B cell (primary cell): ENCODE measurements around the gene PHB1. TPM values are rescaled to one million over a fixed set of nuclear protein-coding genes. Genes with fewer than 3 reads are reported as not detected.
A peak's percentile ranks its signal among the peaks of the same experiment; 100 is the strongest.

Source experiments
- ATAC-seq: fragments of 200-7000 bp; cut with Tn5 transposase; one replicate; pipeline ENCODE4 v1.10.0; 2021; ENCODE audit warnings: low read depth, mild to moderate bottlenecking, moderate number of reproducible peaks, moderate library complexity
- CTCF ChIA-PET: fragments of 350-600 bp; sonication (Branson Sonifier 250); formaldehyde crosslinking; loops from one replicate; lab custom pipeline; 2021; ENCODE audit warnings: antibody characterized with exemption, inconsistent platforms; lab: Charles Lee
- POLR2A ChIA-PET: fragments of 350-600 bp; sonication (Branson Sonifier 250); formaldehyde crosslinking; loops from one replicate; lab custom pipeline; 2021; ENCODE audit warnings: antibody characterized with exemption; lab: Charles Lee
- DNase-seq: peaks from one replicate; pipeline ENCODE4 v3.0.0; 2013
- H2AFZ ChIP-seq: 2 replicates; pipeline ENCODE4 v1.6.1; 2012; ENCODE audit warnings: mild to moderate bottlenecking, low read depth, low read length; ENCODE audit not compliant: insufficient read depth, poor library complexity, severe bottlenecking
- H3K27ac ChIP-seq, 2 donors: 1 replicate in 1 of 2; 2 replicates in 1 of 2; pipeline ENCODE4 v1.5.1; 2012 to 2013; ENCODE audit warnings: low read length in 2 of 2, mild to moderate bottlenecking in 2 of 2, moderate library complexity in 1 of 2
- H3K27me3 ChIP-seq, 4 experiments: fragments of 200-600 bp in 1 of 4; sonication (generic) in 1 of 4; replicated peaks in 1 of 4; 1 replicate in 2 of 4; 2 replicates in 2 of 4; pipeline versions ENCODE4 v1.6.1 to v1.7.0; 2013 to 2016; ENCODE audit warnings: low read length in 3 of 4, mild to moderate bottlenecking in 2 of 4, mixed read lengths in 1 of 4, moderate library complexity in 1 of 4; ENCODE audit not compliant: insufficient read depth in 4 of 4, control insufficient read depth in 3 of 4; ENCODE audit errors: control extremely low read depth in 1 of 4
- H3K36me3 ChIP-seq, 2 experiments: replicated peaks in 1 of 2; 1 replicate in 1 of 2; 2 replicates in 1 of 2; pipeline versions ENCODE4 v1.6.1 to v1.7.1; 2013; ENCODE audit warnings: low read length in 1 of 2; ENCODE audit not compliant: insufficient read depth in 2 of 2, control insufficient read depth in 1 of 2; ENCODE audit errors: control extremely low read depth in 1 of 2, extremely low read depth in 1 of 2
- H3K4me1 ChIP-seq, 2 donors: fragments of 200-600 bp in 1 of 2; sonication (generic) in 1 of 2; 1 replicate in 1 of 2; 2 replicates in 1 of 2; pipeline versions ENCODE4 v1.5.1 to v1.6.1; 2013 to 2017; ENCODE audit warnings: low read length in 2 of 2; ENCODE audit not compliant: control insufficient read depth in 2 of 2, insufficient read depth in 2 of 2
- H3K4me2 ChIP-seq: replicated peaks from 2 replicates; pipeline ENCODE3; 2012; ENCODE audit warnings: mild to moderate bottlenecking, low read depth, low read length; ENCODE audit not compliant: poor library complexity, severe bottlenecking
- H3K4me3 ChIP-seq, 5 experiments: fragments of 200-600 bp in 1 of 5; sonication (generic) in 1 of 5; 1 replicate in 3 of 5; 2 replicates in 2 of 5; pipeline versions ENCODE4 v1.5.1 to v1.7.0; 2011 to 2016; ENCODE audit warnings: low read length in 4 of 5, mild to moderate bottlenecking in 4 of 5, low read depth in 2 of 5, control low read depth in 1 of 5, moderate library complexity in 1 of 5; ENCODE audit not compliant: insufficient read depth in 1 of 5; ENCODE audit errors: control extremely low read depth in 1 of 5, extremely low read depth in 1 of 5
- H3K79me2 ChIP-seq: fragments of 200-600 bp; sonication (generic); one replicate; pipeline ENCODE4 v1.6.0; 2016; ENCODE audit warnings: low read length; ENCODE audit not compliant: control insufficient read depth, insufficient read depth
- H3K9ac ChIP-seq: fragments of 200-600 bp; sonication (generic); 2 replicates; pipeline ENCODE4 v1.6.1; 2017; ENCODE audit warnings: mild to moderate bottlenecking, low read length, moderate library complexity
- H3K9me3 ChIP-seq, 3 donors: one replicate each; pipeline versions ENCODE4 v1.6.1 to v1.7.1; 2013; ENCODE audit warnings: low read length in 2 of 3; ENCODE audit not compliant: control insufficient read depth in 2 of 3, insufficient read depth in 1 of 3; ENCODE audit errors: control extremely low read depth in 1 of 3
- H4K20me1 ChIP-seq: 2 replicates; pipeline ENCODE4 v1.6.0; 2012; ENCODE audit warnings: mild to moderate bottlenecking, low read length; ENCODE audit not compliant: insufficient read depth, control insufficient read depth, poor library complexity, severe bottlenecking
- H3K27ac Mint-ChIP-seq: one replicate; pipeline ENCODE4 v1.8.0; 2021; ENCODE audit warnings: mixed read lengths
- H3K27me3 Mint-ChIP-seq: one replicate; pipeline ENCODE4 v1.8.0; 2021; ENCODE audit warnings: mixed read lengths
- H3K4me1 Mint-ChIP-seq: one replicate; pipeline ENCODE4 v1.8.0; 2021; ENCODE audit warnings: mixed read lengths
- H3K4me3 Mint-ChIP-seq: one replicate; pipeline ENCODE4 v1.8.0; 2021; ENCODE audit warnings: mixed read lengths
- H3K9me3 Mint-ChIP-seq: one replicate; pipeline ENCODE4 v1.8.0; 2022; ENCODE audit warnings: mixed read lengths; ENCODE audit not compliant: insufficient read depth
- CTCF ChIP-seq: fragments of 200-600 bp; IDR thresholded peaks from one replicate; pipeline ENCODE4 v1.8.0; 2022; ENCODE audit warnings: antibody characterized with exemption, mild to moderate bottlenecking
- EZH2 ChIP-seq: IDR thresholded peaks from 2 replicates; pipeline ENCODE4 v1.6.1; 2012; ENCODE audit warnings: borderline replicate concordance, low read depth, mild to moderate bottlenecking, moderate library complexity, low read length; ENCODE audit not compliant: insufficient read depth, poor library complexity, severe bottlenecking
- WGBS: methylation state at CpG from one replicate; pipeline ENCODE4 v1.1.5; 2013; ENCODE audit warnings: missing lambda C conversion rate; ENCODE audit not compliant: insufficient coverage; 5-methylcytosine and 5-hydroxymethylcytosine counted together
- intact Hi-C: fragments of 100-400 bp; cut with micrococcal nuclease; formaldehyde crosslinking; loops from one replicate; pipeline ENCODE4 v1.10.0; 2022
- polyA plus RNA-seq: library from polyadenylated mRNA; depleted of rRNA; stranded (reverse); fragments of >200 nt; gene quantifications from 2 replicates; pipeline ENCODE4 v1.2.3, GENCODE V29; 2012
- total RNA-seq, 2 donors: library from RNA; stranded (reverse); fragments of 120-200 nt in 1 of 2; gene quantifications; 1 replicate in 1 of 2; 2 replicates in 1 of 2; pipeline versions ENCODE4 v1.2.3 to v1.2.4, GENCODE V29; 2013 to 2022

PHB1 gene
- total and polyA plus RNA-seq, 2 donors (not counting 1 experiment from before 2014, with no cell fraction given) = 45.5 to 72.3 TPM

- peak overlapping the region; percentile 79 for H3K9ac ChIP-seq
- peak overlapping the region; percentile 70 to 76 for H3K27ac ChIP-seq
- intact Hi-C loops = loop anchor here (1.0 to 5.0 kb wide), 5 partner anchors 18 to 317 kb away; partner anchors contain the start of gene SPOP
- H3K4me3 Mint-ChIP-seq = peak overlapping the region; percentile 99
- H3K36me3 ChIP-seq = no peaks in the 10 kb centered on the region
- H3K27ac Mint-ChIP-seq = peak overlapping the region; percentile 98
- POLR2A ChIA-PET = interaction anchor here (0.9 to 1.9 kb wide), 4 partner anchors 19 to 54 kb away, joined by 3 to 15 read pairs (median 8); partner anchors contain the start of gene PHB1
- no peaks in the 10 kb centered on the region for H3K27me3 ChIP-seq
- peak overlapping the region; percentile 84 for H2AFZ ChIP-seq
- DNase-seq = no peak
- H3K27me3 Mint-ChIP-seq = no peaks in the 10 kb centered on the region
- CTCF ChIA-PET = interaction anchor here (0.6 to 12.2 kb wide), 12 partner anchors 14 to 189 kb away, joined by 3 to 114 read pairs (median 5); no protein-coding TSS in a partner anchor
- 0% methylated on average over 8 of the region's 8 CpGs for WGBS
- peaks cover 63% of the 10 kb centered on the region for H3K4me1 Mint-ChIP-seq
- TF ChIP-seq EZH2 = no peak
- no peak for TF ChIP-seq CTCF
- H3K4me1 ChIP-seq = peaks cover 57 to 60% of the 10 kb centered on the region in 2 donors
- peak overlapping the region; percentile 76 for H3K4me2 ChIP-seq
- H3K4me3 ChIP-seq = peak overlapping the region; percentile 79 to 95 (median 89)
- H3K9me3 Mint-ChIP-seq = no peaks in the 10 kb centered on the region
- H4K20me1 ChIP-seq = peaks cover 21% of the 10 kb centered on the region
- H3K79me2 ChIP-seq = peaks cover 50% of the 10 kb centered on the region
- H3K9me3 ChIP-seq = no peaks in the 10 kb centered on the region
- ATAC-seq = no peak
These were observed 53.9 kb downstream of the PHB1 start for GRCh38 chr17:49360796-49361128.
